ENCODE data around the gene SRR.

The SRR gene

GRCh38 chr17:2371183-2372130 is 67.7 kb downstream of the SRR start:
- H3K27ac ChIP-seq, result no peak overlapping the region
- no peak for DNase-seq (ENCODE audit: low spot score)
- no peak for TF ChIP-seq CTCF (IDR thresholded peaks at IDR 0.05)

GRCh38 chr17:2372180-2372579 is 68.4 kb downstream of the SRR start:
- H3K4me3 ChIP-seq, result no peak overlapping the region
- no peak overlapping the region for H3K27ac ChIP-seq
- no peak for DNase-seq (ENCODE audit: low spot score)
- no peak for TF ChIP-seq CTCF (IDR thresholded peaks at IDR 0.05)

More at GRCh38 chr17:2371183-2372130, 67.7 kb downstream of the SRR start:
- no peak overlapping the region for H3K4me3 ChIP-seq

- no peak for TF ChIP-seq CTCF (IDR thresholded peaks at IDR 0.05)
- Histone ChIP-seq H3K27ac (no peak overlapping the region), H3K4me3 (no peak overlapping the region)
- no peak for DNase-seq (ENCODE audit: low spot score)
Observed at GRCh38 chr17:2372681-2373080, 68.9 kb downstream of the SRR start.

- no peak for TF ChIP-seq CTCF (IDR thresholded peaks at IDR 0.05)
- no peak for DNase-seq (ENCODE audit: low spot score)
- no peak overlapping the region for H3K4me3 ChIP-seq
- no peak overlapping the region for H3K27ac ChIP-seq
Observed at GRCh38 chr17:2373179-2373578, 69.4 kb downstream of the SRR start.

Data from coronary artery (tissue), 2 donors.